ENCODE results near the gene ARHGDIG. TPM values are rescaled to one million over a fixed set of nuclear protein-coding genes. Genes with fewer than 3 reads are reported as not detected.

Gene ARHGDIG
- total and polyA plus RNA-seq, 2 of the 4 experiments (the other 2 are of a cell fraction), result 0.24 to 0.36 TPM

DNA sequence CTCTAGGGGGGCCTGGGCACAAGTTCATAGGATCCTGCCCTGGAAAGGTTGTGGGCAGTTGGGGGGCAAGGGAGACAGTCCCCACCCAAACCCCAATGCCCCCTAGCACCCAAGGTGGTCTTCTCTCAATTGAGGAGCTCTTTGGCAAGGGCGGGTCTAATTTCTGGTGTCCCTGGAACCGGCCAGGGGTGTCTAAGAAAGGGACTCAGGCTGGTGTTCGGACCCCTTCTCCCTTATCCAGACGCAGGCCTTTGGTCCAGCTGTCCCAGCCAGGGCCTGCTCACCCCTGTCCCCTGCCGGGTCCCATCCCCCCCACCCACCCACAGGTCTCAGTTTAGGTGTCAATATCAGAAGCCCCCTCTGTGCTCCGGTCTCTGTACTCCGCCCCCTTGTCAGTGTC, 860 bp upstream of the ARHGDIG start:
- Histone ChIP-seq H3K4me2 (ENCODE audit: low read depth, low read length) (no peak overlapping the region), H3K23ac (ENCODE audit: low read depth, low read length) (no peak overlapping the region), H3K18ac (ENCODE audit: low read depth, low read length) (no peak overlapping the region), H2AK5ac (ENCODE audit: low read depth, low read length) (no peak overlapping the region), H2BK15ac (ENCODE audit: low read depth, low read length) (no peak overlapping the region), H3K27me3 (ENCODE audit: control insufficient read depth, insufficient read depth, low read length) (peaks cover 46% of the 10 kb centered on the region), H3K9me1 (ENCODE audit: insufficient read depth, low read length) (no peaks in the 10 kb centered on the region), H3K27ac (ENCODE audit: insufficient read depth, low read length) (no peak overlapping the region), H2BK20ac (ENCODE audit: low read depth, low read length) (no peak overlapping the region), H2AK9ac (replicated peaks; ENCODE audit: low read depth, low read length, poor library complexity) (no peak overlapping the region), H3K4me3 (ENCODE audit: insufficient read depth, low read depth, low read length) (no peak overlapping the region), H3K14ac (replicated peaks; ENCODE audit: low read depth, low read length) (no peak overlapping the region), H2BK120ac (ENCODE audit: low read depth, low read length) (no peak overlapping the region), H3K9me3 (ENCODE audit: control insufficient read depth, insufficient read depth, low read length) (no peaks in the 10 kb centered on the region), H3K9ac (ENCODE audit: low read depth, low read length) (no peak overlapping the region), H3K36me3 (ENCODE audit: control insufficient read depth, insufficient read depth, low read length) (no peaks in the 10 kb centered on the region), H3K4me1 (ENCODE audit: control insufficient read depth, insufficient read depth, low read length) (peaks cover 3% of the 10 kb centered on the region; the same call in 1 of the 2 replicates), H3K56ac (ENCODE audit: extremely low read depth, insufficient read depth, low read length) (no peak overlapping the region), H3K79me1 (ENCODE audit: low read depth in 1 of 2, low read length in 2 of 2) (no peaks in the 10 kb centered on the region), H4K8ac (ENCODE audit: low read depth in 2 of 2, low read length in 2 of 2) (no peak overlapping the region), H2AFZ (replicated peaks; ENCODE audit: low read length, poor library complexity) (no peak overlapping the region), H3K4ac (ENCODE audit: low read depth, low read length) (no peak overlapping the region), H4K91ac (ENCODE audit: insufficient read depth, low read depth, low read length) (no peak overlapping the region), H4K20me1 (ENCODE audit: insufficient read depth, low read length) (no peaks in the 10 kb centered on the region; the same call in 1 of the 2 replicates), H4K5ac (ENCODE audit: low read depth, low read length) (no peak overlapping the region), H2BK5ac (ENCODE audit: low read depth, low read length, poor library complexity, severe bottlenecking) (no peak overlapping the region)
- no peak for ATAC-seq (ENCODE audit: low read depth)
- BruUV-seq (replicated peaks), result no TSS peak
- no peak for DNase-seq
- dilution Hi-C loops (cut with HindIII; ENCODE audit: low sequenced_read_pairs, unreplicated experiment), result no loop called here
- intact Hi-C loops (cut with micrococcal nuclease), result no loop called here
- 67% methylated on average over 1 of the region's 7 CpGs; no CpG with 5 or more reads in 1 of the 2 experiments for WGBS, 2 experiments (ENCODE audit: extremely low coverage in 2 of 2, insufficient read length in 1 of 2)
- TF ChIP-seq MAZ (IDR thresholded peaks at IDR 0.05; ENCODE audit: borderline replicate concordance, low read depth, low read length), result no peak
- TF ChIP-seq MAFK (IDR thresholded peaks at IDR 0.05; ENCODE audit: low read depth, low read length), result no peak
- TF ChIP-seq CHD1 (IDR thresholded peaks at IDR 0.05; ENCODE audit: low read depth, low read length), result no peak
- TF ChIP-seq FOS (IDR thresholded peaks at IDR 0.05; ENCODE audit: low read depth, low read length), result no peak
- no peak for TF ChIP-seq BHLHE40 (IDR thresholded peaks at IDR 0.05; ENCODE audit: low read depth, low read length)
- TF ChIP-seq CTCF (conservative IDR thresholded peaks at IDR 0.05; ENCODE audit: low read depth, low read length), result no peak
- in situ Hi-C loops (cut with MboI; ENCODE audit: low sequenced_read_pairs), result no loop called here
- CTCF ChIA-PET, result no interaction called here
- POLR2A ChIA-PET (ENCODE audit: unreplicated experiment), result no interaction called here
